Upper lobe of left lung (tissue), 6 donors: ENCODE results near the gene SORCS1. TPM values are rescaled to one million over a fixed set of nuclear protein-coding genes. Genes with fewer than 3 reads are reported as not detected.

Source experiments
- ATAC-seq, 2 donors: fragments of 200-7000 bp; cut with Tn5 transposase; one replicate each; pipeline ENCODE4 v1.9.1; 2022; ENCODE audit warnings: mild to moderate bottlenecking in 2 of 2, moderate library complexity in 2 of 2; ENCODE audit not compliant: low FRiP score in 2 of 2
- DNase-seq, 2 donors: peaks; one replicate each; pipeline ENCODE4 v3.0.0-alpha.2; 2019 to 2020
- H3K27ac ChIP-seq, 4 donors: fragments of 200-600 bp; sonication (generic); one replicate each; pipeline ENCODE4 v1.5.1; 2016 to 2019
- H3K27me3 ChIP-seq, 4 donors: fragments of 200-600 bp; sonication (generic); one replicate each; pipeline ENCODE4 v1.5.1; 2017 to 2019
- H3K36me3 ChIP-seq, 4 donors: fragments of 200-600 bp; sonication (generic); one replicate each; pipeline ENCODE4 v1.5.1; 2016 to 2019
- H3K4me1 ChIP-seq, 4 donors: fragments of 200-600 bp; sonication (generic); one replicate each; pipeline ENCODE4 v1.5.1; 2018 to 2019
- H3K4me3 ChIP-seq, 4 donors: fragments of 200-600 bp; sonication (generic); one replicate each; pipeline ENCODE4 v1.5.1; 2017 to 2019; ENCODE audit warnings: mild to moderate bottlenecking in 2 of 4, moderate library complexity in 1 of 4
- H3K9me3 ChIP-seq, 4 donors: fragments of 200-600 bp; sonication (generic); one replicate each; pipeline ENCODE4 v1.5.1; 2018 to 2019
- CTCF ChIP-seq, 6 experiments: fragments of 450-650 bp in 4 of 6; fragments of 200-600 bp in 2 of 6; sonication (generic) in 2 of 6; IDR thresholded peaks; one replicate each; pipeline ENCODE4 v1.5.1; 2016 to 2019; ENCODE audit warnings: antibody characterized with exemption in 6 of 6
- EP300 ChIP-seq, 4 donors: sonication (generic); formaldehyde crosslinking; IDR thresholded peaks; one replicate each; pipeline ENCODE4 v1.5.1; 2017; ENCODE audit warnings: antibody characterized with exemption in 4 of 4, control low read depth in 2 of 4
- POLR2A ChIP-seq, 4 donors: fragments of 450-650 bp; IDR thresholded peaks; one replicate each; pipeline ENCODE4 v1.5.1; 2016 to 2017; ENCODE audit warnings: antibody characterized with exemption in 4 of 4, mild to moderate bottlenecking in 2 of 4
- POLR2AphosphoS5 ChIP-seq, 2 donors: sonication (generic); formaldehyde crosslinking; IDR thresholded peaks; one replicate each; pipeline ENCODE4 v1.5.1; 2017; ENCODE audit warnings: antibody characterized with exemption in 2 of 2
- WGBS, 2 donors: methylation state at CpG; one replicate each; pipeline ENCODE4 v1.1.5; 2017 to 2018; 5-methylcytosine and 5-hydroxymethylcytosine counted together
- total RNA-seq, 6 donors: library from RNA; depleted of rRNA in 4 of 6; stranded (reverse); fragments of >200 nt in 4 of 6; gene quantifications; one replicate each; pipeline versions ENCODE4 v1.1.0 to v1.2.1, GENCODE V29; 2016 to 2021
- donor health status: DM: no; HTN: no; CAD: no; lungs with moderate emphysema.
- donor health status: DM: no; HTN: yes; CAD: no; lungs with severe emphysema.

The SORCS1 gene
- total RNA-seq, 6 donors from 2014 or later = 0.10 to 0.77 (median 0.10) TPM; not detected in 3

GRCh38 chr10:106618646-106619045, 545.9 kb downstream of the SORCS1 start:
- H3K9me3 ChIP-seq = no peaks in the 10 kb centered on the region
- TF ChIP-seq CTCF (IDR thresholded peaks at IDR 0.05) (no peak), POLR2AphosphoS5 (IDR thresholded peaks at IDR 0.05) (no peak), POLR2A (IDR thresholded peaks at IDR 0.05) (no peak), EP300 (IDR thresholded peaks at IDR 0.05) (no peak)
- no peak overlapping the region for H3K27ac ChIP-seq
- 39 to 40% methylated on average over 5 of the region's 5 CpGs for WGBS, 2 donors
- H3K27me3 ChIP-seq = no peaks in the 10 kb centered on the region
- ATAC-seq (no peak), DNase-seq (no peak)
- H3K4me3 ChIP-seq = no peak overlapping the region
- no peaks in the 10 kb centered on the region for H3K4me1 ChIP-seq
- no peaks in the 10 kb centered on the region for H3K36me3 ChIP-seq

- no peaks in the 10 kb centered on the region for H3K4me1 ChIP-seq
- no peaks in the 10 kb centered on the region for H3K27me3 ChIP-seq
- H3K9me3 ChIP-seq = no peaks in the 10 kb centered on the region
- no peaks in the 10 kb centered on the region for H3K36me3 ChIP-seq
- H3K27ac ChIP-seq = no peak overlapping the region
- no peak overlapping the region for H3K4me3 ChIP-seq
- WGBS, 2 donors = 6% methylated on average over 3 of the region's 3 CpGs
- no peak for DNase-seq
- no peak for TF ChIP-seq CTCF (IDR thresholded peaks at IDR 0.05)
- no peak for TF ChIP-seq EP300 (IDR thresholded peaks at IDR 0.05)
- TF ChIP-seq POLR2AphosphoS5 (IDR thresholded peaks at IDR 0.05) = no peak
- TF ChIP-seq POLR2A (IDR thresholded peaks at IDR 0.05) = no peak
- peak in 1 of 2 donors; percentile 43 for ATAC-seq
These were observed 549.4 kb downstream of the SORCS1 start for GRCh38 chr10:106615081-106615480.

- ATAC-seq = no peak
- H3K27ac ChIP-seq = no peak overlapping the region
- no peaks in the 10 kb centered on the region for H3K36me3 ChIP-seq
- TF ChIP-seq EP300 (IDR thresholded peaks at IDR 0.05) (no peak), CTCF (IDR thresholded peaks at IDR 0.05) (no peak), POLR2AphosphoS5 (IDR thresholded peaks at IDR 0.05) (no peak), POLR2A (IDR thresholded peaks at IDR 0.05) (no peak)
- H3K4me1 ChIP-seq = no peaks in the 10 kb centered on the region
- H3K9me3 ChIP-seq = no peaks in the 10 kb centered on the region
- DNase-seq = no peak
- H3K27me3 ChIP-seq = no peaks in the 10 kb centered on the region
- 58 to 68% methylated on average over 5 of the region's 5 CpGs for WGBS, 2 donors
- H3K4me3 ChIP-seq = no peak overlapping the region
These were observed 550.2 kb downstream of the SORCS1 start for GRCh38 chr10:106614293-106614692.

GRCh38 chr10:106612381-106612780, 552.1 kb downstream of the SORCS1 start:
- 82 to 83% methylated on average over 2 of the region's 6 CpGs for WGBS, 2 donors
- TF ChIP-seq POLR2A (IDR thresholded peaks at IDR 0.05) (no peak), CTCF (IDR thresholded peaks at IDR 0.05) (no peak), EP300 (IDR thresholded peaks at IDR 0.05) (no peak), POLR2AphosphoS5 (IDR thresholded peaks at IDR 0.05) (no peak)
- no peak for ATAC-seq

GRCh38 chr10:106609470-106610266, 554.8 kb downstream of the SORCS1 start:
- WGBS, 2 donors = 57 to 68% methylated on average over 3 of the region's 3 CpGs
- H3K4me3 ChIP-seq = no peak overlapping the region

More at GRCh38 chr10:106612381-106612780, 552.1 kb downstream of the SORCS1 start:
- DNase-seq = no peak
- Histone ChIP-seq H3K4me3 (no peak overlapping the region), H3K36me3 (no peaks in the 10 kb centered on the region), H3K9me3 (no peaks in the 10 kb centered on the region), H3K27ac (no peak overlapping the region), H3K27me3 (no peaks in the 10 kb centered on the region), H3K4me1 (no peaks in the 10 kb centered on the region)

More at GRCh38 chr10:106609470-106610266, 554.8 kb downstream of the SORCS1 start:
- H3K4me1 ChIP-seq = no peaks in the 10 kb centered on the region
- no peak for ATAC-seq
- H3K9me3 ChIP-seq = no peaks in the 10 kb centered on the region
- no peaks in the 10 kb centered on the region for H3K36me3 ChIP-seq
- TF ChIP-seq EP300 (IDR thresholded peaks at IDR 0.05) (no peak), POLR2AphosphoS5 (IDR thresholded peaks at IDR 0.05) (no peak), CTCF (IDR thresholded peaks at IDR 0.05) (peak in 1 of 6 experiments; percentile 4), POLR2A (IDR thresholded peaks at IDR 0.05) (no peak)
- DNase-seq = no peak
- no peaks in the 10 kb centered on the region for H3K27me3 ChIP-seq
- H3K27ac ChIP-seq = no peak overlapping the region
